Peyer's patch (tissue), 4 donors: ENCODE data around the gene C1orf185. TPM values are rescaled to one million over a fixed set of nuclear protein-coding genes. Genes with fewer than 3 reads are reported as not detected.
"Not testable (repeated sequence)": the region's sequence is repeated elsewhere in the genome, so short reads cannot be mapped to it uniquely, and the experiment has no call there.

Experiments used
- DNase-seq, 3 donors: peaks; one replicate each; pipeline ENCODE4 v3.0.0-alpha.2; 2017 to 2019
- H3K27ac ChIP-seq, 4 donors: fragments of 200-600 bp; sonication (generic); one replicate each; pipeline ENCODE4 v1.5.1; 2016 to 2019
- H3K27me3 ChIP-seq, 2 donors: fragments of 200-600 bp; sonication (generic); one replicate each; pipeline ENCODE4 v1.5.1; 2019
- H3K36me3 ChIP-seq, 3 donors: fragments of 200-600 bp; sonication (generic); one replicate each; pipeline ENCODE4 v1.5.1; 2016 to 2019
- H3K4me1 ChIP-seq, 4 donors: fragments of 200-600 bp; sonication (generic); one replicate each; pipeline ENCODE4 v1.5.1; 2016 to 2019
- H3K4me3 ChIP-seq, 4 donors: fragments of 200-600 bp; sonication (generic); 1 replicate in 3 of 4; 2 replicates in 1 of 4; pipeline ENCODE4 v1.5.1; 2016 to 2019; ENCODE audit warnings: mild to moderate bottlenecking in 1 of 4
- H3K9me3 ChIP-seq, 4 donors: fragments of 200-600 bp; sonication (generic); one replicate each; pipeline ENCODE4 v1.5.1; 2016 to 2019; ENCODE audit warnings: mild to moderate bottlenecking in 1 of 4
- POLR2A ChIP-seq, 2 donors: fragments of 450-650 bp; IDR thresholded peaks; one replicate each; pipeline ENCODE4 v1.5.1; 2017; ENCODE audit warnings: antibody characterized with exemption in 2 of 2, mild to moderate bottlenecking in 2 of 2, moderate library complexity in 2 of 2
- total RNA-seq, 4 donors: library from RNA; depleted of rRNA; stranded (reverse); fragments of >200 nt; gene quantifications; one replicate each; pipeline ENCODE4 v1.1.0, GENCODE V29; 2016
- TF ChIP-seq, protein P1 (sequence below), 6 experiments: fragments of 450-650 bp in 4 of 6; fragments of 200-600 bp in 2 of 6; sonication (generic) in 1 of 6; IDR thresholded peaks; one replicate each; pipeline ENCODE4 v1.5.1; 2017 to 2019; ENCODE audit warnings: antibody characterized with exemption in 6 of 6, mild to moderate bottlenecking in 3 of 6, moderate library complexity in 1 of 6

The C1orf185 gene
- total RNA-seq, 4 donors from 2014 or later: not detected

DNA sequence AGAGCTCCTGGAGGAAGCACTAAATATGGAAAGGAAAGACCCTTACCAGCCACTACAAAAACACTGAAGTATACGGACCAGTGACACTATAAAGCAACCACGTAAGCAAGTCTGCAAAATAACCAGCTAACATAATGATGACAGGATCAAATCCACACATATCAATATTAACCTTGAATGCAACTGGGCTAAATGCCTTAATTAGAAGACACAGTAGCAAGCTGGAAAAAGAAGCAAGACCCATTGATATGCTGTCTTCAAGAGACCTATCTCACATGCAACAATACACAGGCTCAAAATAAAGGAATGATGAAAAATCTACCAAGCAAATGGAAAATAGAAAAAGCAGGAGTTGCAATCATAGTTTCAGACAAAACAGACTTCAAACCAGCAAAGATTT lies 31.0 kb downstream of the C1orf185 start:
- Histone ChIP-seq H3K9me3 (peaks cover 0 to 14% (median 6%) of the 10 kb centered on the region in 4 donors), H3K27me3 (no peaks in the 10 kb centered on the region), H3K27ac (no peak overlapping the region), H3K36me3 (no peaks in the 10 kb centered on the region), H3K4me1 (no peaks in the 10 kb centered on the region), H3K4me3 (no peak overlapping the region)
- TF ChIP-seq POLR2A (IDR thresholded peaks at IDR 0.05): no peak
- TF ChIP-seq, protein P1, sequence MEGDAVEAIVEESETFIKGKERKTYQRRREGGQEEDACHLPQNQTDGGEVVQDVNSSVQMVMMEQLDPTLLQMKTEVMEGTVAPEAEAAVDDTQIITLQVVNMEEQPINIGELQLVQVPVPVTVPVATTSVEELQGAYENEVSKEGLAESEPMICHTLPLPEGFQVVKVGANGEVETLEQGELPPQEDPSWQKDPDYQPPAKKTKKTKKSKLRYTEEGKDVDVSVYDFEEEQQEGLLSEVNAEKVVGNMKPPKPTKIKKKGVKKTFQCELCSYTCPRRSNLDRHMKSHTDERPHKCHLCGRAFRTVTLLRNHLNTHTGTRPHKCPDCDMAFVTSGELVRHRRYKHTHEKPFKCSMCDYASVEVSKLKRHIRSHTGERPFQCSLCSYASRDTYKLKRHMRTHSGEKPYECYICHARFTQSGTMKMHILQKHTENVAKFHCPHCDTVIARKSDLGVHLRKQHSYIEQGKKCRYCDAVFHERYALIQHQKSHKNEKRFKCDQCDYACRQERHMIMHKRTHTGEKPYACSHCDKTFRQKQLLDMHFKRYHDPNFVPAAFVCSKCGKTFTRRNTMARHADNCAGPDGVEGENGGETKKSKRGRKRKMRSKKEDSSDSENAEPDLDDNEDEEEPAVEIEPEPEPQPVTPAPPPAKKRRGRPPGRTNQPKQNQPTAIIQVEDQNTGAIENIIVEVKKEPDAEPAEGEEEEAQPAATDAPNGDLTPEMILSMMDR (IDR thresholded peaks at IDR 0.05): no peak
- no peak for DNase-seq

DNA sequence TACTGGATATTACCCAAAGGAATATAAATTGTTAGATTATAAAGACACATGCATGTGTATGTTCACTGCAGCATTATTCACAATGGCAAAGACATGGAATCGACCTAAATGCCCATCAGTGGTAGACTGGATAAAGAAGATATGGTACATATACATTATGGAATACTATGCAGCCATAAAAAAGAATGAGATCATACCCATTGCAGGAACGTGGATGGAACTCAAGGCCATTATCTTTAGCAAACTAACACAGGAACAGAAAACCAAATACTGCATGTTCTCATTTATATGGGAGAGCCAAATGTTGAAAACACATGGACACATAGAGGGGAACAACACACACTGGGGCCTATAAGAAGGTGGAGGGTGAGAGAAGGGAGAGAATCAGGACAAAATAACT lies 35.7 kb downstream of the C1orf185 start:
- not testable (repeated sequence) for H3K4me3 ChIP-seq

DNA sequence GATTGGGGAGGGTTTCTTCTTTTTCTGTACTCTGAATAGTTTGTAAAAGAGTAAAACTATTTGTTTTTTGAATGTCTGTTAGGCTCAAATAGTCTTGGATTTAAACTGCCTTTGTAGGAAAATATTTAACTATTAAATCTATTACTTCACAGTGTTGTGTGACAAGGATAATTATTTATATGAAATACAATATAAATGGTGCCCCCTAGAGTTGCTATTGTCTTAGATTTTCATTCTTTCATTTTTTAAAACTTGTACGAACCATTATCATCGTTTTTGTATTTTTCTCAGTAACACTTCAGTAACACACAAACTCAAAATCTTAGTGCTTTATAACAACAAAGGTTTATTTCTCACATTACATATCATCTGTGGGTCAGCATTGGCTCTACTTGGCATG lies 37.4 kb downstream of the C1orf185 start:
- no peaks in the 10 kb centered on the region for H3K36me3 ChIP-seq
- no peaks in the 10 kb centered on the region for H3K27me3 ChIP-seq
- no peak for TF ChIP-seq POLR2A (IDR thresholded peaks at IDR 0.05)
- TF ChIP-seq, protein P1 (IDR thresholded peaks at IDR 0.05): no peak
- no peaks in the 10 kb centered on the region for H3K4me1 ChIP-seq
- DNase-seq: no peak
- H3K27ac ChIP-seq: no peak overlapping the region
- no peak overlapping the region for H3K4me3 ChIP-seq
- H3K9me3 ChIP-seq: no peaks in the 10 kb centered on the region

More for the DNA sequence above, 35.7 kb downstream of the C1orf185 start:
- not testable (repeated sequence) for DNase-seq, H3K4me1 ChIP-seq, H3K27ac ChIP-seq, H3K27me3 ChIP-seq, H3K36me3 ChIP-seq
- H3K9me3 ChIP-seq: peaks cover 0 to 14% (median 6%) of the 10 kb centered on the region in 4 donors

DNA sequence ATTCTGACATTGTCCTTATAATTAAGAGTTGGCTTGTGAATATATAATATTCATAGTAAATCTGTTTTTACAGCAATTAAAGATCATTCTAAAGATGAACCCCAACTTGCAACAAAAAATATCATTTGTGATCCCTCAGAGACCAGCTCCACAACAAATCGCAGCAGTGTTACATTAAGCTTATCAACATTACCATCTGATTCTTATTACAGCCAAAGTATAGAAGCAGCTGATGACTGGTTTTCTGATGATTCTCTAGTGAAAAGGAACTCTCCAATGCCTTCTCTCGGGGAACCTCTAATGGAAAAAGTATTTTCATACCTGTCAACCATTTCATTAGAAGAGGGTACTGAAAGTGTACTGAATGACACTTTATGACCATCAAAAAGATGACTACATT lies 45.4 kb downstream of the C1orf185 start:
- Histone ChIP-seq H3K4me1 (no peaks in the 10 kb centered on the region), H3K27ac (no peak overlapping the region), H3K4me3 (no peak overlapping the region), H3K36me3 (no peaks in the 10 kb centered on the region), H3K27me3 (no peaks in the 10 kb centered on the region), H3K9me3 (no peaks in the 10 kb centered on the region)
- DNase-seq: no peak
- TF ChIP-seq, protein P1 (IDR thresholded peaks at IDR 0.05): no peak
- no peak for TF ChIP-seq POLR2A (IDR thresholded peaks at IDR 0.05)

DNA sequence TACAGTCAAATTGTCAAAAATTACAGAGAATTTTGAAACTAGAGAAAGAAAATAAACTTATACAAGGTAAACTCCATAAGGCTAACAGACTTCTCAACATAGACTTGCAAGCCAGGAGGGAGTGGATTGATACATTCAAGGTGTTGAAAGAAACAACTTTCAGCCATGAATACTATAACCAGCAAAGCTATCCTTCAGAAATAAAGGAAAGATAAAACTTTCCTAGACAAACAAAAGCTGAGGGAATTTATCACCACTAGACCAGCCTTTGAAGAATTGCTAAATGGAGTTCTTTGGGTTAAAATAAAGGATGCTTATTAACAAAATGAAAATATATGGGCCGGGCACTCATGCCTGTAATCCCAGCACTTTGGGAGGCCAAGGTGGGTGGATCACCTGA lies 52.7 kb downstream of the C1orf185 start:
- TF ChIP-seq, protein P1 (IDR thresholded peaks at IDR 0.05): no peak
- no peak for TF ChIP-seq POLR2A (IDR thresholded peaks at IDR 0.05)

DNA sequence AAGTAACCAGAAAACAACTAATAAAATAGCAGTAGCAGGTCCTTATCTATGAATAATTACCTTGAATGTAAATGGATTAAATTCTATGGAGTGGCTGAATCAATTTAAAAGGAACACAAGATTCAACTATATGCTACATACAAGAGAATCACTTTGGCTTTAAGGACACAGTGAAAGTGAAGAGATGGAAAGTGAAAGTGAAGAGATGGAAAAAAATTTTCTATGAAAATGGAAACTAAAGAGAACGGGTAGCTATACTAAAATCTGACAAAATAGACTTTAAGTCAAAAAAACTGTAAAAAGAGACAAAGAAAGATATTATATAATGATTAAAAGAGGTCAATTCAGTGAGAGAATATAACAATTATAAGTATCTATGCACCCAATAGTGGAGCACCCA lies 54.7 kb downstream of the C1orf185 start:
- no peak overlapping the region for H3K27ac ChIP-seq
- peaks cover 0 to 5% (median 0%) of the 10 kb centered on the region in 4 donors for H3K9me3 ChIP-seq
- H3K4me3 ChIP-seq: no peak overlapping the region
- TF ChIP-seq, protein P1 (IDR thresholded peaks at IDR 0.05): no peak
- no peak for TF ChIP-seq POLR2A (IDR thresholded peaks at IDR 0.05)
- no peaks in the 10 kb centered on the region for H3K36me3 ChIP-seq
- H3K4me1 ChIP-seq: no peaks in the 10 kb centered on the region
- DNase-seq: no peak
- no peaks in the 10 kb centered on the region for H3K27me3 ChIP-seq

More for the DNA sequence above, 52.7 kb downstream of the C1orf185 start:
- no peaks in the 10 kb centered on the region for H3K27me3 ChIP-seq
- no peak overlapping the region for H3K4me3 ChIP-seq
- peaks cover 0 to 5% (median 0%) of the 10 kb centered on the region in 4 donors for H3K9me3 ChIP-seq
- no peak overlapping the region for H3K27ac ChIP-seq
- H3K36me3 ChIP-seq: no peaks in the 10 kb centered on the region
- H3K4me1 ChIP-seq: no peaks in the 10 kb centered on the region
- DNase-seq: no peak
